Measurements from ENCODE around the gene L3MBTL2. TPM values are rescaled to one million over a fixed set of nuclear protein-coding genes. Genes with fewer than 3 reads are reported as not detected.

Gene L3MBTL2
- total and polyA plus RNA-seq, 7 donors = 7.2 to 19.0 (median 13.9) TPM

DNA sequence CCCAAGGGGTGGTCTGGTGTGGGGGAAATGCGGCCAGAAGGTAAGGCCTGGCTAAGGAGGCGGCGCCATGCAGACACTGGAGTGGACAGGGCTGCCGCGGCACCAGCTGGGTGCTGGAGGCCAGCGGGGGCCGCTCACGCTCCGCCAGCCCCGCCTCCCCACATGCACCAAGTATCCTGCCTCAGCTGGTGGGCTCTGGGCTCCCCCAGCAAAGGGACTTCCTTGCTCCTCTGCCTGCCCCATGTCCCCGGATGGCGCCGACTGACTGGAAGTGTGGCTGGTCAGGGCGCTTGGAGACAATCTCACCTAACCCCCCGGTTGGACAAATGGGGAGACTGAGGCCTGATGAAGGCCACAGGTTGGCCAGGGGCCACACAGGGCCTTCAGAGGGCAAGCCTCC is 43.2 kb downstream of the L3MBTL2 start:
- no peak overlapping the region for H3K27ac ChIP-seq
- H3K36me3 ChIP-seq = peaks cover 44 to 78% (median 53%) of the 10 kb centered on the region in 4 donors
- peaks cover 0 to 7% (median 0%) of the 10 kb centered on the region in 4 donors for H3K4me1 ChIP-seq
- H3K27me3 ChIP-seq = no peaks in the 10 kb centered on the region
- TF ChIP-seq EP300 (IDR thresholded peaks at IDR 0.05) (no peak), POLR2AphosphoS5 (IDR thresholded peaks at IDR 0.05) (no peak), POLR2A (IDR thresholded peaks at IDR 0.05) (no peak)
- TF ChIP-seq, protein P1, sequence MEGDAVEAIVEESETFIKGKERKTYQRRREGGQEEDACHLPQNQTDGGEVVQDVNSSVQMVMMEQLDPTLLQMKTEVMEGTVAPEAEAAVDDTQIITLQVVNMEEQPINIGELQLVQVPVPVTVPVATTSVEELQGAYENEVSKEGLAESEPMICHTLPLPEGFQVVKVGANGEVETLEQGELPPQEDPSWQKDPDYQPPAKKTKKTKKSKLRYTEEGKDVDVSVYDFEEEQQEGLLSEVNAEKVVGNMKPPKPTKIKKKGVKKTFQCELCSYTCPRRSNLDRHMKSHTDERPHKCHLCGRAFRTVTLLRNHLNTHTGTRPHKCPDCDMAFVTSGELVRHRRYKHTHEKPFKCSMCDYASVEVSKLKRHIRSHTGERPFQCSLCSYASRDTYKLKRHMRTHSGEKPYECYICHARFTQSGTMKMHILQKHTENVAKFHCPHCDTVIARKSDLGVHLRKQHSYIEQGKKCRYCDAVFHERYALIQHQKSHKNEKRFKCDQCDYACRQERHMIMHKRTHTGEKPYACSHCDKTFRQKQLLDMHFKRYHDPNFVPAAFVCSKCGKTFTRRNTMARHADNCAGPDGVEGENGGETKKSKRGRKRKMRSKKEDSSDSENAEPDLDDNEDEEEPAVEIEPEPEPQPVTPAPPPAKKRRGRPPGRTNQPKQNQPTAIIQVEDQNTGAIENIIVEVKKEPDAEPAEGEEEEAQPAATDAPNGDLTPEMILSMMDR (IDR thresholded peaks at IDR 0.05) = no peak
- intact Hi-C loops (cut with DNase I) = no loop called here
- no peak overlapping the region for H3K4me3 ChIP-seq
- DNase-seq = no peak
- WGBS, 2 donors = 95 to 96% methylated on average over 15 of the region's 15 CpGs
- no peaks in the 10 kb centered on the region for H3K9me3 ChIP-seq

DNA sequence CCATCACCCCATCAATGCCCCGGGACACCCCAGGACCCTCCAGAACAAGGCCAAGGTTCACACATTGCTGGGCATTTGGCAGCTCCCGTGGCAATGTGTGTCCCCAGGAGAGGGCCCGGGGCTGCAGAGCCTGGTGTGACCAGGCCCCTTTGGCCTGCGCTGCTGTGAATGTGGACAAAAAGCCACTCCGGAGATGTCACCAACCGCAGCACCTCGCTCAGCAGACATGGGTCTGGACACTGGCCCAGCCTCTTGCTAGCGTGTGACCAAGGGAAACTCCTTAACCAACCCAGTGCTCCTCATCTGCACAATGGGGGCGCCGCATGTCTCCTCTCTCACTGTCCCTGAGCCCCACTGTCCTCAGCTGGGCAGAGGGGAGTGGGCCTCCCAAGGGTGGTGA is 43.6 kb downstream of the L3MBTL2 start:
- no peak overlapping the region for H3K4me3 ChIP-seq
- H3K4me1 ChIP-seq = peaks cover 0 to 7% (median 0%) of the 10 kb centered on the region in 4 donors
- no peak for DNase-seq
- intact Hi-C loops (cut with DNase I) = no loop called here
- H3K27ac ChIP-seq = no peak overlapping the region
- TF ChIP-seq POLR2A (IDR thresholded peaks at IDR 0.05) = no peak
- no peak for TF ChIP-seq EP300 (IDR thresholded peaks at IDR 0.05)
- TF ChIP-seq POLR2AphosphoS5 (IDR thresholded peaks at IDR 0.05) = no peak
- TF ChIP-seq, protein P1 (IDR thresholded peaks at IDR 0.05) = no peak
- no peaks in the 10 kb centered on the region for H3K9me3 ChIP-seq
- H3K36me3 ChIP-seq = peaks cover 44 to 82% (median 56%) of the 10 kb centered on the region in 4 donors
- H3K27me3 ChIP-seq = no peaks in the 10 kb centered on the region
- 98% methylated on average over 10 of the region's 10 CpGs for WGBS, 2 donors

DNA sequence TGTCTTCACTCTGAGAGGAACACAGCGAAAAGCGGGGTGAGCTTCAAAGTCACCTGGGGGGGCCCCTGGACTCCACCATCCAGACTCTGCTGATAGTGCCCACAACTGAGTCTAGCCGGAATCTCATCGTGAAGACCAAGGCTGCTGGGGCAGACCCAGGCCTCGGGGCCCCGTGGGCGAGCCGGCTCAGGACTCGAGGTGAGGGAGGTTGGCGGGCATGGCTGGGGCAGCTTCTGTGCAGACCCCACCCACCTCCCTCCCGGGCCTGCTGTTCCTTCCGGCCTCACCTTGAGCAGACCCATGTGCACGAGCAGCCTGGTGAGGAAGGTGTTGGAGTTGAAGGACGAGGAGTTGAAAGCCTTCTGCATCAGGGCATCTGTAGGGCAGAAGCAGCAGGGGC is 44.3 kb downstream of the L3MBTL2 start:
- Histone ChIP-seq H3K4me1 (peaks cover 0 to 6% (median 0%) of the 10 kb centered on the region in 4 donors), H3K4me3 (no peak overlapping the region), H3K9me3 (no peaks in the 10 kb centered on the region), H3K27me3 (no peaks in the 10 kb centered on the region), H3K27ac (no peak overlapping the region), H3K36me3 (peaks cover 44 to 89% (median 56%) of the 10 kb centered on the region in 4 donors)
- WGBS, 2 donors = 94 to 95% methylated on average over 14 of the region's 14 CpGs
- TF ChIP-seq POLR2A (IDR thresholded peaks at IDR 0.05) = no peak
- TF ChIP-seq, protein P1 (IDR thresholded peaks at IDR 0.05) = no peak
- no peak for TF ChIP-seq POLR2AphosphoS5 (IDR thresholded peaks at IDR 0.05)
- no peak for TF ChIP-seq EP300 (IDR thresholded peaks at IDR 0.05)
- DNase-seq = no peak
- intact Hi-C loops (cut with DNase I) = no loop called here

DNA sequence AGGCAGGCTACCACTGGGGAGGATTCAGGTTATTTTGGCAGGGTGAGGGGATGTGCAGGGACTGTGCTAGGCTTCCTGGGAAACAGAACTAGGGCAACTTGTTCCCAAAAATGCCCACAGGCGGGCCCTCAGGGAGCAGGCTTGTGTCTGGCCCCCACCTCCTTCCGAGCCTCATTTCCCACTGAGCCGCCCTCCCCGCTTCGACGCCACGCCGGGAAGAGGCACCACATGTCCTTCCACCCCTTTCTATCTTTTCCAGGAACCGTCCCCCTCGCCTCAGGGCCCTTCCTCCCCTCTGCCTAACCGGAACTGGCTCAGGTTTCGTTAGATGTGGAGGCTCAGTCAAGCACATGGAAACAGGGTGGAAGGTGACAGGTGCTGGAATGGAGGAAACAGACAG is 45.0 kb downstream of the L3MBTL2 start:
- Histone ChIP-seq H3K27ac (no peak overlapping the region), H3K4me3 (no peak overlapping the region), H3K27me3 (no peaks in the 10 kb centered on the region), H3K36me3 (peaks cover 46 to 96% (median 56%) of the 10 kb centered on the region in 4 donors), H3K4me1 (no peaks in the 10 kb centered on the region), H3K9me3 (no peaks in the 10 kb centered on the region)
- TF ChIP-seq POLR2AphosphoS5 (IDR thresholded peaks at IDR 0.05) (no peak), EP300 (IDR thresholded peaks at IDR 0.05) (no peak), POLR2A (IDR thresholded peaks at IDR 0.05) (no peak)
- TF ChIP-seq, protein P1 (IDR thresholded peaks at IDR 0.05) = no peak
- intact Hi-C loops (cut with DNase I) = no loop called here
- WGBS, 2 donors = 94 to 96% methylated on average over 12 of the region's 12 CpGs
- no peak for DNase-seq

DNA sequence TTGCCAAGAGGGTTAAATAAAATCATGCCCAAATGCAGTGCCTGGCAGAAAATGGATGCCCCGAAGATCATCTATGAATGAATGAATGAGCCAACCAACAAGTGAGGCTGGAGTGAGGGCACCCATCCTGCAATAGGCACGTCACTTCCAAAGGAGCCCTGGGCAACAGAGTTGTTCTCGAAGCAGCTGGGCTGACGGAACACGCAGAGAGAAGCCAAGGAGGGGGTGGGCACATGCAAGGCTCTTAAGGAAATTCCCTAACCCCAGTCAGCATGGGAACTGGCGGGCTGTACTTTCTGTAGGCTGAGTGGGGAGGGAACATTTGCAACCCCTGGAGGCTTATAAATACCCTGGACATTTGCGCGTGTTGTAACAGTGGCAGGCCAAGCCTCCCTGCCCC is 47.3 kb downstream of the L3MBTL2 start:
- no peak for DNase-seq
- no peaks in the 10 kb centered on the region for H3K27me3 ChIP-seq
- no peak overlapping the region for H3K27ac ChIP-seq
- intact Hi-C loops (cut with DNase I) = no loop called here
- no peaks in the 10 kb centered on the region for H3K9me3 ChIP-seq
- TF ChIP-seq, protein P1 (IDR thresholded peaks at IDR 0.05) = no peak
- no peak for TF ChIP-seq EP300 (IDR thresholded peaks at IDR 0.05)
- TF ChIP-seq POLR2A (IDR thresholded peaks at IDR 0.05) = no peak
- no peak for TF ChIP-seq POLR2AphosphoS5 (IDR thresholded peaks at IDR 0.05)
- H3K4me3 ChIP-seq = no peak overlapping the region
- peaks cover 46 to 93% (median 56%) of the 10 kb centered on the region in 4 donors for H3K36me3 ChIP-seq
- peaks cover 0 to 10% (median 3%) of the 10 kb centered on the region in 4 donors for H3K4me1 ChIP-seq
- WGBS, 2 donors = 92 to 96% methylated on average over 8 of the region's 8 CpGs
